HG03460 (cell line): ENCODE data around the gene NEO1.
"Not testable (repeated sequence)": the region's sequence is repeated elsewhere in the genome, so short reads cannot be mapped to it uniquely, and the experiment has no call there.

Experiments used
- ATAC-seq: cut with Tn5 transposase; IDR thresholded peaks from one replicate; pipeline ENCODE4 v1.9.1; 2021; ENCODE audit not compliant: unreplicated experiment

NEO1 gene

GRCh38 chr15:73195166-73195565, 142.9 kb downstream of the NEO1 start:
- no peak for ATAC-seq

GRCh38 chr15:73196113-73196512, 143.8 kb downstream of the NEO1 start:
- no peak for ATAC-seq

- ATAC-seq = no peak
Measured at GRCh38 chr15:73200339-73200738, 148.1 kb downstream of the NEO1 start.

- ATAC-seq = no peak
Measured at GRCh38 chr15:73210630-73211029, 158.4 kb downstream of the NEO1 start.

GRCh38 chr15:73212424-73212823, 160.2 kb downstream of the NEO1 start:
- ATAC-seq = no peak

- not testable (repeated sequence) for ATAC-seq
Measured at GRCh38 chr15:73221450-73221849, 169.2 kb downstream of the NEO1 start.

- ATAC-seq = no peak
Measured at GRCh38 chr15:73225358-73226015, 173.2 kb downstream of the NEO1 start.

- ATAC-seq = no peak
Measured at GRCh38 chr15:73226093-73226814, 174.0 kb downstream of the NEO1 start.

GRCh38 chr15:73227433-73228056, 175.3 kb downstream of the NEO1 start:
- no peak for ATAC-seq

- no peak for ATAC-seq
Measured at GRCh38 chr15:73228128-73228646, 175.9 kb downstream of the NEO1 start.

GRCh38 chr15:73231661-73232419, 179.6 kb downstream of the NEO1 start:
- no peak for ATAC-seq

- no peak for ATAC-seq
Measured at GRCh38 chr15:73232776-73233175, 180.5 kb downstream of the NEO1 start.

- ATAC-seq = no peak
Measured at GRCh38 chr15:73233623-73234022, 181.4 kb downstream of the NEO1 start.

GRCh38 chr15:73237910-73238309, 185.6 kb downstream of the NEO1 start:
- no peak for ATAC-seq

- ATAC-seq = no peak
Measured at GRCh38 chr15:73239564-73240215, 187.4 kb downstream of the NEO1 start.

GRCh38 chr15:73240866-73241499, 188.7 kb downstream of the NEO1 start:
- no peak for ATAC-seq

GRCh38 chr15:73244333-73244732, 192.1 kb downstream of the NEO1 start:
- ATAC-seq = no peak

- ATAC-seq = no peak
Measured at GRCh38 chr15:73246439-73246838, 194.2 kb downstream of the NEO1 start.

GRCh38 chr15:73246898-73247297, 194.6 kb downstream of the NEO1 start:
- no peak for ATAC-seq

- ATAC-seq = no peak
Measured at GRCh38 chr15:73247331-73247730, 195.1 kb downstream of the NEO1 start.
